IMR-90 (cell line): ENCODE results near the gene TAF1D. TPM values are rescaled to one million over a fixed set of nuclear protein-coding genes. Genes with fewer than 3 reads are reported as not detected.

ENCODE experiments used
- ATAC-seq: fragments of 200-7000 bp; cut with Tn5 transposase; 2 replicates; pipeline ENCODE4 v1.9.1; 2020; ENCODE audit warnings: low read depth, mild to moderate bottlenecking, moderate library complexity
- BruUV-seq: library from RNA; stranded (reverse); fragments of 400-500 nt; replicated peaks from 2 replicates; lab custom pipeline; 2021; lab: Mats Ljungman, UMichigan
- CTCF ChIA-PET: fragments of 300-600 bp; formaldehyde crosslinking; extraction: SDS; loops from one replicate; lab custom pipeline; 2021; ENCODE audit warnings: antibody characterized with exemption; lab: Yijun Ruan, JAX
- POLR2A ChIA-PET: fragments of 300-600 bp; sonication (Branson Sonifier 250); formaldehyde crosslinking; loops from one replicate; lab custom pipeline; 2022; ENCODE audit warnings: antibody characterized with exemption; ENCODE audit not compliant: unreplicated experiment; lab: Charles Lee
- DNase-seq: peaks from one replicate; pipeline ENCODE4 v3.0.0; 2013
- H2AFZ ChIP-seq: replicated peaks from 2 replicates; pipeline ENCODE3; 2013; ENCODE audit warnings: low read length, mild to moderate bottlenecking; ENCODE audit not compliant: poor library complexity
- H2AK5ac ChIP-seq: 2 replicates; pipeline ENCODE4 v1.6.1; 2013; ENCODE audit warnings: low read depth, low read length, inconsistent platforms
- H2AK9ac ChIP-seq: replicated peaks from 2 replicates; pipeline ENCODE3; 2013; ENCODE audit warnings: mild to moderate bottlenecking, low read depth, low read length, moderate library complexity; ENCODE audit not compliant: poor library complexity
- H2BK120ac ChIP-seq: 2 replicates; pipeline ENCODE4 v1.6.1; 2013; ENCODE audit warnings: low read depth, low read length, inconsistent platforms
- H2BK15ac ChIP-seq: 3 replicates; pipeline ENCODE4 v1.6.1; 2013; ENCODE audit warnings: low read depth, low read length, inconsistent platforms
- H2BK20ac ChIP-seq: 2 replicates; pipeline ENCODE4 v1.6.1; 2013; ENCODE audit warnings: low read depth, mild to moderate bottlenecking, inconsistent platforms, low read length, moderate library complexity
- H2BK5ac ChIP-seq: 2 replicates; pipeline ENCODE4 v1.6.1; 2013; ENCODE audit warnings: mild to moderate bottlenecking, low read depth, low read length, inconsistent platforms; ENCODE audit not compliant: poor library complexity, severe bottlenecking
- H3K14ac ChIP-seq: replicated peaks from 2 replicates; pipeline ENCODE4 v1.6.1; 2013; ENCODE audit warnings: low read depth, low read length, inconsistent platforms
- H3K18ac ChIP-seq: 2 replicates; pipeline ENCODE4 v1.6.1; 2013; ENCODE audit warnings: low read depth, low read length, control low read depth
- H3K23ac ChIP-seq: 2 replicates; pipeline ENCODE4 v1.6.1; 2013; ENCODE audit warnings: low read depth, low read length, inconsistent platforms
- H3K27ac ChIP-seq: 2 replicates; pipeline ENCODE4 v1.5.1; 2013; ENCODE audit warnings: mild to moderate bottlenecking, control low read depth, low read length; ENCODE audit not compliant: insufficient read depth
- H3K27me3 ChIP-seq: 2 replicates; pipeline ENCODE4 v1.6.1; 2013; ENCODE audit warnings: low read length; ENCODE audit not compliant: control insufficient read depth, insufficient read depth
- H3K36me3 ChIP-seq: 2 replicates; pipeline ENCODE4 v1.6.1; 2013; ENCODE audit warnings: low read length, mixed read lengths; ENCODE audit not compliant: control insufficient read depth, insufficient read depth
- H3K4ac ChIP-seq: 2 replicates; pipeline ENCODE4 v1.6.1; 2013; ENCODE audit warnings: low read depth, low read length, inconsistent platforms
- H3K4me1 ChIP-seq: 2 replicates; pipeline ENCODE4 v1.6.1; 2013; ENCODE audit warnings: low read length, mixed read lengths; ENCODE audit not compliant: control insufficient read depth, insufficient read depth
- H3K4me2 ChIP-seq: 2 replicates; pipeline ENCODE4 v1.6.1; 2013; ENCODE audit warnings: low read depth, mild to moderate bottlenecking, control low read depth, low read length, moderate library complexity
- H3K4me3 ChIP-seq: 2 replicates; pipeline ENCODE4 v1.5.1; 2013; ENCODE audit warnings: low read depth, mild to moderate bottlenecking, control low read depth, low read length, moderate library complexity; ENCODE audit not compliant: insufficient read depth
- H3K56ac ChIP-seq: 2 replicates; pipeline ENCODE4 v1.6.1; 2013; ENCODE audit warnings: low read length, inconsistent platforms; ENCODE audit not compliant: insufficient read depth; ENCODE audit errors: extremely low read depth
- H3K79me1 ChIP-seq, 2 experiments: 2 replicates each; pipeline ENCODE4 v1.6.1; 2013; ENCODE audit warnings: low read length in 2 of 2, inconsistent platforms in 1 of 2, low read depth in 1 of 2
- H3K9ac ChIP-seq: 2 replicates; pipeline ENCODE4 v1.6.1; 2013; ENCODE audit warnings: low read depth, low read length, control low read depth
- H3K9me1 ChIP-seq: 2 replicates; pipeline ENCODE4 v1.6.1; 2013; ENCODE audit warnings: low read length, inconsistent platforms; ENCODE audit not compliant: insufficient read depth
- H3K9me3 ChIP-seq: 2 replicates; pipeline ENCODE4 v1.6.1; 2013; ENCODE audit warnings: low read length; ENCODE audit not compliant: control insufficient read depth, insufficient read depth
- H4K20me1 ChIP-seq: 2 replicates; pipeline ENCODE4 v1.6.1; 2013; ENCODE audit warnings: low read length, inconsistent platforms; ENCODE audit not compliant: insufficient read depth
- H4K5ac ChIP-seq: 2 replicates; pipeline ENCODE4 v1.6.1; 2013; ENCODE audit warnings: mild to moderate bottlenecking, low read depth, low read length, control low read depth
- H4K8ac ChIP-seq, 2 experiments: 2 replicates each; pipeline ENCODE4 v1.6.1; 2013; ENCODE audit warnings: low read depth in 2 of 2, low read length in 2 of 2, control low read depth in 1 of 2, inconsistent platforms in 1 of 2
- H4K91ac ChIP-seq: 2 replicates; pipeline ENCODE4 v1.6.1; 2013; ENCODE audit warnings: low read depth, low read length, inconsistent platforms; ENCODE audit not compliant: insufficient read depth
- CEBPB ChIP-seq: IDR thresholded peaks from 2 replicates; pipeline ENCODE4 v1.6.1; 2012; ENCODE audit warnings: low read depth, low read length, improper control_type of control experiment
- CHD1 ChIP-seq: IDR thresholded peaks from 2 replicates; pipeline ENCODE4 v1.6.1; 2012; ENCODE audit warnings: low read depth, low read length, improper control_type of control experiment
- CTCF ChIP-seq: conservative IDR thresholded peaks from 2 replicates; pipeline ENCODE4 v1.5.1; 2012; ENCODE audit warnings: mild to moderate bottlenecking, low read depth, low read length, improper control_type of control experiment
- FOS ChIP-seq: fragments of 150-350 bp; IDR thresholded peaks from 2 replicates; pipeline ENCODE4 v1.6.1; 2016; ENCODE audit warnings: low read depth, low read length
- RAD21 ChIP-seq: IDR thresholded peaks from 2 replicates; pipeline ENCODE4 v1.6.1; 2012; ENCODE audit warnings: low read length, improper control_type of control experiment
- RFX5 ChIP-seq: IDR thresholded peaks from 2 replicates; pipeline ENCODE4 v1.8.0; 2012; ENCODE audit warnings: low read depth, mild to moderate bottlenecking, low read length, moderate library complexity
- USF2 ChIP-seq: fragments of 150-350 bp; IDR thresholded peaks from 2 replicates; pipeline ENCODE4 v1.6.1; 2017; ENCODE audit warnings: mild to moderate bottlenecking, antibody characterized with exemption, low read length, low read depth
- WGBS, 2 experiments: methylation state at CpG; one replicate each; pipeline versions ENCODE4 v1.1.5 to v1.1.7; 2013; ENCODE audit warnings: missing lambda C conversion rate in 2 of 2; ENCODE audit not compliant: insufficient read length in 1 of 2; ENCODE audit errors: extremely low coverage in 2 of 2; 5-methylcytosine and 5-hydroxymethylcytosine counted together
- dilution Hi-C: fragments of 300-500 bp; cut with HindIII; formaldehyde crosslinking; loops from one replicate; pipeline ENCODE4 v1.14.3; 2018; ENCODE audit warnings: low sequenced_read_pairs; ENCODE audit not compliant: unreplicated experiment
- in situ Hi-C: fragments of 300-500 bp; cut with MboI; formaldehyde crosslinking; loops from 3 replicates; pipeline ENCODE4 v1.14.3; 2019; ENCODE audit warnings: low sequenced_read_pairs, inconsistent platforms, mixed read lengths
- intact Hi-C: fragments of 100-400 bp; cut with micrococcal nuclease; formaldehyde crosslinking; loops from 2 replicates; pipeline ENCODE4 v1.10.0; 2022
- polyA plus RNA-seq, 3 experiments: library from polyadenylated mRNA; depleted of rRNA; stranded (reverse); fragments of >200 nt; gene quantifications; 2 replicates each; pipeline ENCODE4 v1.2.3, GENCODE V29; 2012; ENCODE audit warnings: low replicate concordance in 1 of 3
- total RNA-seq: library from RNA; depleted of rRNA; stranded (reverse); fragments of >200 nt; gene quantifications from 2 replicates; pipeline ENCODE4 v1.2.3, GENCODE V29; 2012

The TAF1D gene
- total and polyA plus RNA-seq, 2 of the 4 experiments (the other 2 are of a cell fraction), result 56.8 to 133 TPM

GRCh38 chr11:93694109-93694508 lies 47.2 kb downstream of the TAF1D start:
- H3K27me3 ChIP-seq, result no peaks in the 10 kb centered on the region
- H3K79me1 ChIP-seq, result peaks cover 2% of the 10 kb centered on the region in 2 experiments; a peak in 2 of 4 replicates
- H4K8ac ChIP-seq, result no peak overlapping the region
- H2BK5ac ChIP-seq, result no peak overlapping the region
- H3K4me2 ChIP-seq, result no peak overlapping the region
- H3K9me1 ChIP-seq, result no peaks in the 10 kb centered on the region
- H3K9me3 ChIP-seq, result no peaks in the 10 kb centered on the region
- no peak overlapping the region for H3K27ac ChIP-seq
- H2BK20ac ChIP-seq, result no peak overlapping the region
- in situ Hi-C loops (no loop called here), intact Hi-C loops (no loop called here), dilution Hi-C loops (no loop called here)
- ChIA-PET POLR2A (no interaction called here), CTCF (no interaction called here)
- no peaks in the 10 kb centered on the region for H4K20me1 ChIP-seq
- no peak overlapping the region for H2AK5ac ChIP-seq
- no CpG with 5 or more reads among the region's 2 CpGs for WGBS, 2 experiments
- no peak overlapping the region for H3K56ac ChIP-seq
- no peak overlapping the region for H4K5ac ChIP-seq
- no peak overlapping the region for H3K9ac ChIP-seq
- H2AFZ ChIP-seq, result no peak overlapping the region
- BruUV-seq, result no TSS peak
- no peak overlapping the region for H2BK15ac ChIP-seq
- H3K4me3 ChIP-seq, result no peak overlapping the region
- no peaks in the 10 kb centered on the region for H3K4me1 ChIP-seq
- H2BK120ac ChIP-seq, result no peak overlapping the region
- no peak overlapping the region for H3K14ac ChIP-seq
- H4K91ac ChIP-seq, result no peak overlapping the region
- DNase-seq (no peak), ATAC-seq (no peak)
- peaks cover 14% of the 10 kb centered on the region for H3K36me3 ChIP-seq
- H3K4ac ChIP-seq, result no peak overlapping the region
- H2AK9ac ChIP-seq, result no peak overlapping the region
- no peak overlapping the region for H3K23ac ChIP-seq
- TF ChIP-seq CTCF (no peak), FOS (no peak), RAD21 (no peak), USF2 (no peak), CHD1 (no peak), RFX5 (no peak), CEBPB (no peak)
- H3K18ac ChIP-seq, result no peak overlapping the region
